ENCODE measurements around the gene BCCIP. TPM values are rescaled to one million over a fixed set of nuclear protein-coding genes. Genes with fewer than 3 reads are reported as not detected.

The BCCIP gene
- total and polyA plus RNA-seq, 8 donors = 18.6 to 40.8 (median 28.3) TPM

- Histone ChIP-seq H3K36me3 (peaks cover 5 to 51% (median 28%) of the 10 kb centered on the region in 3 donors), H3K9me3 (no peaks in the 10 kb centered on the region), H3K27me3 (no peaks in the 10 kb centered on the region), H3K4me1 (peaks cover 20 to 25% (median 24%) of the 10 kb centered on the region in 3 donors), H3K27ac (peak overlapping the region in 1 of 4 donors; percentile 5), H3K4me3 (no peak overlapping the region)
- no peak for TF ChIP-seq CTCF (IDR thresholded peaks at IDR 0.05)
- no peak for ATAC-seq
- 62 to 68% methylated on average over 3 of the region's 3 CpGs for WGBS, 2 donors
- intact Hi-C loops (cut with DNase I) = no loop called here
- no peak for FAIRE-seq
- no peak for DNase-seq
These were observed 17.6 kb downstream of the BCCIP start for GRCh38 chr10:125840955-125841354.

GRCh38 chr10:125843603-125844329 is 20.4 kb downstream of the BCCIP start:
- ATAC-seq (peak; percentile 57 to 70 (median 62)), FAIRE-seq (no peak), DNase-seq (peak in 1 of 6 donors; percentile 52)
- H3K36me3 ChIP-seq = peaks cover 3 to 31% (median 14%) of the 10 kb centered on the region in 3 donors
- no peak overlapping the region for H3K4me3 ChIP-seq
- no peak for TF ChIP-seq CTCF (IDR thresholded peaks at IDR 0.05)
- intact Hi-C loops (cut with DNase I) = no loop called here
- H3K27ac ChIP-seq = peak overlapping the region; percentile 35 to 62 (median 50)
- H3K4me1 ChIP-seq = peaks cover 25 to 30% (median 29%) of the 10 kb centered on the region in 3 donors
- 33 to 43% methylated on average over 9 of the region's 9 CpGs for WGBS, 2 donors
- no peaks in the 10 kb centered on the region for H3K9me3 ChIP-seq
- no peaks in the 10 kb centered on the region for H3K27me3 ChIP-seq

GRCh38 chr10:125844751-125845221 is 21.4 kb downstream of the BCCIP start:
- H3K4me1 ChIP-seq = peaks cover 31 to 40% (median 34%) of the 10 kb centered on the region in 3 donors
- DNase-seq = peak; percentile 62 to 84 (median 68)
- intact Hi-C loops (cut with DNase I) = no loop called here
- peaks cover 3 to 27% (median 10%) of the 10 kb centered on the region in 3 donors for H3K36me3 ChIP-seq
- H3K9me3 ChIP-seq = no peaks in the 10 kb centered on the region
- H3K4me3 ChIP-seq = no peak overlapping the region
- FAIRE-seq = no peak
- no peaks in the 10 kb centered on the region for H3K27me3 ChIP-seq
- TF ChIP-seq CTCF (IDR thresholded peaks at IDR 0.05) = no peak
- peak overlapping the region; percentile 40 to 56 (median 48) for H3K27ac ChIP-seq
- peak; percentile 69 to 77 (median 72) for ATAC-seq
- WGBS, 2 donors = 12 to 16% methylated on average over 7 of the region's 7 CpGs

GRCh38 chr10:125845617-125846016 is 22.3 kb downstream of the BCCIP start:
- Histone ChIP-seq H3K36me3 (peaks cover 0 to 20% (median 2%) of the 10 kb centered on the region in 3 donors), H3K27ac (peak overlapping the region; percentile 40 to 56 (median 48)), H3K4me3 (no peak overlapping the region), H3K9me3 (no peaks in the 10 kb centered on the region), H3K27me3 (no peaks in the 10 kb centered on the region), H3K4me1 (peaks cover 31 to 40% (median 34%) of the 10 kb centered on the region in 3 donors)
- no peak for TF ChIP-seq CTCF (IDR thresholded peaks at IDR 0.05)
- 92 to 94% methylated on average over 11 of the region's 11 CpGs for WGBS, 2 donors
- no peak for DNase-seq
- intact Hi-C loops (cut with DNase I) = no loop called here
- FAIRE-seq = no peak
- ATAC-seq = no peak

GRCh38 chr10:125846894-125847293 is 23.5 kb downstream of the BCCIP start:
- WGBS, 2 donors = 95 to 97% methylated on average over 3 of the region's 3 CpGs
- H3K4me1 ChIP-seq = peaks cover 27 to 40% (median 34%) of the 10 kb centered on the region in 3 donors
- no peaks in the 10 kb centered on the region for H3K27me3 ChIP-seq
- no peak overlapping the region for H3K4me3 ChIP-seq
- DNase-seq (no peak), FAIRE-seq (no peak), ATAC-seq (no peak)
- intact Hi-C loops (cut with DNase I) = no loop called here
- no peaks in the 10 kb centered on the region for H3K9me3 ChIP-seq
- H3K27ac ChIP-seq = peak overlapping the region in 1 of 4 donors; percentile 56
- peaks cover 0 to 20% (median 7%) of the 10 kb centered on the region in 3 donors for H3K36me3 ChIP-seq
- no peak for TF ChIP-seq CTCF (IDR thresholded peaks at IDR 0.05)

Measured in pancreas (tissue), 10 donors.